HL-60 (cell line): ENCODE measurements around the gene MBD5.

Experiments
- TF ChIP-seq, protein P1 (sequence below): IDR thresholded peaks from one replicate; pipeline ENCODE4 v1.5.1; 2011; ENCODE audit warnings: low read length, control low read depth, inconsistent platforms; ENCODE audit not compliant: insufficient read depth
- TF ChIP-seq, protein P2 (sequence below): IDR thresholded peaks from 2 replicates; pipeline ENCODE4 v1.6.1; 2012; ENCODE audit warnings: low read depth; ENCODE audit not compliant: insufficient replicate concordance

DNA sequence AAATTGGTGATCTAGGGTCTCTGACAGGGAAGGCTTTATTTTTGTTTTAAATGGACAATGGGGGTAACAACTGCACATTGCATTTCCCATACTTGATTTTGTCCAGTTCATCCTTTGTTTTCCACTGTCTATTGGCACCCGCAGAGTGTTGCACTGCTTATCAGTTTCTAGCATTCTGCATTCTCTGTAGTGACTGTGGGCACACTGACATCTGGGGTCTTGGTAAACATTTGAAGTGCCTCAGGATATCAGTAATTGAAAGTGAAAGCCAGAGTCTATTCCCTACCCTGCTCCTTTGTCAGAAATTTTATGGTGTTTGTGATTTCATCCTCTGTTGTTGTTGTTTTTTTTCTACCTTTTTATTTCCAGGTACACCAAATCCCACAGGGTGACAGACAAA is 491.6 kb downstream of the MBD5 start:
- TF ChIP-seq, protein P1, sequence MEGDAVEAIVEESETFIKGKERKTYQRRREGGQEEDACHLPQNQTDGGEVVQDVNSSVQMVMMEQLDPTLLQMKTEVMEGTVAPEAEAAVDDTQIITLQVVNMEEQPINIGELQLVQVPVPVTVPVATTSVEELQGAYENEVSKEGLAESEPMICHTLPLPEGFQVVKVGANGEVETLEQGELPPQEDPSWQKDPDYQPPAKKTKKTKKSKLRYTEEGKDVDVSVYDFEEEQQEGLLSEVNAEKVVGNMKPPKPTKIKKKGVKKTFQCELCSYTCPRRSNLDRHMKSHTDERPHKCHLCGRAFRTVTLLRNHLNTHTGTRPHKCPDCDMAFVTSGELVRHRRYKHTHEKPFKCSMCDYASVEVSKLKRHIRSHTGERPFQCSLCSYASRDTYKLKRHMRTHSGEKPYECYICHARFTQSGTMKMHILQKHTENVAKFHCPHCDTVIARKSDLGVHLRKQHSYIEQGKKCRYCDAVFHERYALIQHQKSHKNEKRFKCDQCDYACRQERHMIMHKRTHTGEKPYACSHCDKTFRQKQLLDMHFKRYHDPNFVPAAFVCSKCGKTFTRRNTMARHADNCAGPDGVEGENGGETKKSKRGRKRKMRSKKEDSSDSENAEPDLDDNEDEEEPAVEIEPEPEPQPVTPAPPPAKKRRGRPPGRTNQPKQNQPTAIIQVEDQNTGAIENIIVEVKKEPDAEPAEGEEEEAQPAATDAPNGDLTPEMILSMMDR = no peak
- TF ChIP-seq, protein P2, sequence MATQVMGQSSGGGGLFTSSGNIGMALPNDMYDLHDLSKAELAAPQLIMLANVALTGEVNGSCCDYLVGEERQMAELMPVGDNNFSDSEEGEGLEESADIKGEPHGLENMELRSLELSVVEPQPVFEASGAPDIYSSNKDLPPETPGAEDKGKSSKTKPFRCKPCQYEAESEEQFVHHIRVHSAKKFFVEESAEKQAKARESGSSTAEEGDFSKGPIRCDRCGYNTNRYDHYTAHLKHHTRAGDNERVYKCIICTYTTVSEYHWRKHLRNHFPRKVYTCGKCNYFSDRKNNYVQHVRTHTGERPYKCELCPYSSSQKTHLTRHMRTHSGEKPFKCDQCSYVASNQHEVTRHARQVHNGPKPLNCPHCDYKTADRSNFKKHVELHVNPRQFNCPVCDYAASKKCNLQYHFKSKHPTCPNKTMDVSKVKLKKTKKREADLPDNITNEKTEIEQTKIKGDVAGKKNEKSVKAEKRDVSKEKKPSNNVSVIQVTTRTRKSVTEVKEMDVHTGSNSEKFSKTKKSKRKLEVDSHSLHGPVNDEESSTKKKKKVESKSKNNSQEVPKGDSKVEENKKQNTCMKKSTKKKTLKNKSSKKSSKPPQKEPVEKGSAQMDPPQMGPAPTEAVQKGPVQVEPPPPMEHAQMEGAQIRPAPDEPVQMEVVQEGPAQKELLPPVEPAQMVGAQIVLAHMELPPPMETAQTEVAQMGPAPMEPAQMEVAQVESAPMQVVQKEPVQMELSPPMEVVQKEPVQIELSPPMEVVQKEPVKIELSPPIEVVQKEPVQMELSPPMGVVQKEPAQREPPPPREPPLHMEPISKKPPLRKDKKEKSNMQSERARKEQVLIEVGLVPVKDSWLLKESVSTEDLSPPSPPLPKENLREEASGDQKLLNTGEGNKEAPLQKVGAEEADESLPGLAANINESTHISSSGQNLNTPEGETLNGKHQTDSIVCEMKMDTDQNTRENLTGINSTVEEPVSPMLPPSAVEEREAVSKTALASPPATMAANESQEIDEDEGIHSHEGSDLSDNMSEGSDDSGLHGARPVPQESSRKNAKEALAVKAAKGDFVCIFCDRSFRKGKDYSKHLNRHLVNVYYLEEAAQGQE = no peak
